PFSK-1 (cell line): Measurements from ENCODE around the gene SLC2A1.

Experiments used
- FOXP2 ChIP-seq: optimal IDR thresholded peaks from 2 replicates; pipeline ENCODE3; 2011; ENCODE audit warnings: borderline replicate concordance, control low read depth, inconsistent platforms; ENCODE audit not compliant: insufficient read depth; ENCODE audit errors: extremely low read length, extremely low read depth
- POLR2AphosphoS5 ChIP-seq: IDR thresholded peaks from 2 replicates; pipeline ENCODE4 v1.6.1; 2012; ENCODE audit warnings: low read depth, mild to moderate bottlenecking, control low read depth, low read length, moderate library complexity
- SIN3A ChIP-seq: IDR thresholded peaks from 2 replicates; pipeline ENCODE4 v1.6.1; 2012; ENCODE audit warnings: mild to moderate bottlenecking, low read length, moderate library complexity, borderline replicate concordance; ENCODE audit not compliant: insufficient read depth
- TAF1 ChIP-seq: IDR thresholded peaks from 2 replicates; pipeline ENCODE4 v1.6.1; 2012; ENCODE audit warnings: low read length, control low read depth, borderline replicate concordance; ENCODE audit not compliant: insufficient read depth
- TF ChIP-seq, protein P1 (sequence below), 2 experiments: IDR thresholded peaks; 2 replicates each; pipeline versions ENCODE4 v1.6.1 to v1.8.0; 2011 to 2012; ENCODE audit warnings: low read depth in 2 of 2, low read length in 2 of 2, control low read depth in 1 of 2, inconsistent platforms in 1 of 2, mild to moderate bottlenecking in 1 of 2, moderate library complexity in 1 of 2; ENCODE audit not compliant: insufficient read depth in 1 of 2

SLC2A1 gene

DNA sequence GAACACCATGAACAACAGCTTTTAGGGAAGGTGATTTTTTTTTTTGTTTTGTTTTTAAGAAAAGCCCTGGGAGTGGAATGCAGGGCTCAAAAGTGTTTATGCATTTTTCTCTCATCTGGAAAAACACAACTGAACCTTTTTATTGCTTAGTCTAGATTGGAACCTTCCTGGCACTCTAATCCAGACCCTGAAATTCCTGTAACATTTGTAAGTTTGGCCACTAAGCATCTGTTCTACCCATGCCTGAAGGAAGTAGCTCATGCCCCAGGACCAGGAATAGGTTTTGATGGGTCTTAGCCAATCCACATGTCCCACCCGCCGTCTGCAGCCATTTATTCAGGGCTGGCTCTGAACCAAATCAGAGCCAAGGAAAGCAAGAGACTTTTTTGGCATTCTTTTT is 39.7 kb upstream of the SLC2A1 start:
- no peak for TF ChIP-seq TAF1
- TF ChIP-seq, protein P1, sequence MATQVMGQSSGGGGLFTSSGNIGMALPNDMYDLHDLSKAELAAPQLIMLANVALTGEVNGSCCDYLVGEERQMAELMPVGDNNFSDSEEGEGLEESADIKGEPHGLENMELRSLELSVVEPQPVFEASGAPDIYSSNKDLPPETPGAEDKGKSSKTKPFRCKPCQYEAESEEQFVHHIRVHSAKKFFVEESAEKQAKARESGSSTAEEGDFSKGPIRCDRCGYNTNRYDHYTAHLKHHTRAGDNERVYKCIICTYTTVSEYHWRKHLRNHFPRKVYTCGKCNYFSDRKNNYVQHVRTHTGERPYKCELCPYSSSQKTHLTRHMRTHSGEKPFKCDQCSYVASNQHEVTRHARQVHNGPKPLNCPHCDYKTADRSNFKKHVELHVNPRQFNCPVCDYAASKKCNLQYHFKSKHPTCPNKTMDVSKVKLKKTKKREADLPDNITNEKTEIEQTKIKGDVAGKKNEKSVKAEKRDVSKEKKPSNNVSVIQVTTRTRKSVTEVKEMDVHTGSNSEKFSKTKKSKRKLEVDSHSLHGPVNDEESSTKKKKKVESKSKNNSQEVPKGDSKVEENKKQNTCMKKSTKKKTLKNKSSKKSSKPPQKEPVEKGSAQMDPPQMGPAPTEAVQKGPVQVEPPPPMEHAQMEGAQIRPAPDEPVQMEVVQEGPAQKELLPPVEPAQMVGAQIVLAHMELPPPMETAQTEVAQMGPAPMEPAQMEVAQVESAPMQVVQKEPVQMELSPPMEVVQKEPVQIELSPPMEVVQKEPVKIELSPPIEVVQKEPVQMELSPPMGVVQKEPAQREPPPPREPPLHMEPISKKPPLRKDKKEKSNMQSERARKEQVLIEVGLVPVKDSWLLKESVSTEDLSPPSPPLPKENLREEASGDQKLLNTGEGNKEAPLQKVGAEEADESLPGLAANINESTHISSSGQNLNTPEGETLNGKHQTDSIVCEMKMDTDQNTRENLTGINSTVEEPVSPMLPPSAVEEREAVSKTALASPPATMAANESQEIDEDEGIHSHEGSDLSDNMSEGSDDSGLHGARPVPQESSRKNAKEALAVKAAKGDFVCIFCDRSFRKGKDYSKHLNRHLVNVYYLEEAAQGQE (IDR thresholded peaks at IDR 0.05; ENCODE audit: insufficient read depth in 1 of 2, low read depth in 2 of 2, low read length in 2 of 2) = no peak
- TF ChIP-seq FOXP2 = no peak
- no peak for TF ChIP-seq POLR2AphosphoS5
- TF ChIP-seq SIN3A = no peak

DNA sequence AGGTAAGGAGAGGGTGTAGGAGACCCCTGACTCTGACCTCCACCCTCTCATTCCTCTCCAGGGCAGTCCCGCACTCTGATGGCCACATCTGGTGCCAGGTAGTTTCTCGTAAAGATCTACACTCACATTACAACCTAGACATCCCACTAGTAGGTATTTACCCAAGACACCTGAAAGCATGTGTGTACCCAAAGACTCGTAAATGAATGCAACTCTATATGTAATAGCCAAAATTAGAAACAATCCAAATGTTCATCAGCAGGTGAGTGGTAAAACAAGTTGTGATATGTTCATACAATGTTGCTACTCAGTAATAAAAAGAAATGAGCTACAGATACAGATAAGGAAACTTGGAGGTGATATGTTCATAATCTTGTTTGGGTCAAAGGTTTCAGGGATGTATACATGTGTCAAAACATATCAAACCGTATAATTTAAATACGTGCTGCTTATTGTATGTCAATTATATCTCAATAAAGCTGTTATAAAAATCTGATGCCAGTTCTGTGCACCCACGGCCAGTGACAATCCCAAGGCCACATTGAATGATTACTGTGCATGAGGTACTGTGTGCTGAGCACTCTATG is 37.8 kb upstream of the SLC2A1 start:
- no peak for TF ChIP-seq FOXP2
- TF ChIP-seq SIN3A = no peak
- TF ChIP-seq, protein P1 (IDR thresholded peaks at IDR 0.05; ENCODE audit: insufficient read depth in 1 of 2, low read depth in 2 of 2, low read length in 2 of 2) = no peak
- TF ChIP-seq TAF1 = no peak
- no peak for TF ChIP-seq POLR2AphosphoS5

DNA sequence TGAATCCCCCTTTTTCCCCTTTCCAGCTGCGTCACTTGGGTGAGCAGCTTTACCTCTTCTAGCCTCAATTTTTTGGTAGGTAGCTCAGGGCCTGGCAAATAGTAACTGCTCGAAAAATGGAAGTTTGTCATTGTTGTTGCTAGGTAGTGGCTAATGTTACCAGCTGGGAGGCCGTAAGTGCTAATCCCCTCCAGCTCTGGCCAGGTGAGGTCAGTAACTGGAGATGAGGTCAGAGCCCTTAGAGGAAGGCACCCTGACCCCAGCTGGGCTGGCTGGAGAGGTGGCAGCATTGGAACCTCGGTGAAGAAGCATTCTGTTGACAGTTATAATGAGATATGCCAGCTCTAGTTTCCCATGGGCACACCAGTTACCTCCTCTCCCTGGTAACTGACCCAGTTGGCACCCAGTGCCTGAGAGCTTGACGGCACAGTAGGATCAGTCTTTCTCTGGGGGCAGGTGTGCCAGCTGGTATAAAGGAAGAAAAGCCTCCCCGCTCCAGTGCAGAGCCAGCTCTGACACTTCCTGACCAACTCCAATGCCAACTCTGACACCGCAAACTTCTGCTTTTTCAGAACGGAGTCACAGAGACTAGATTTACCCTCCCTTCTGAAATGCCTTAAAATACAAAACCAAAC is 35.0 kb upstream of the SLC2A1 start:
- TF ChIP-seq, protein P1 (IDR thresholded peaks at IDR 0.05; ENCODE audit: insufficient read depth in 1 of 2, low read depth in 2 of 2, low read length in 2 of 2) = no peak
- no peak for TF ChIP-seq TAF1
- no peak for TF ChIP-seq SIN3A
- TF ChIP-seq FOXP2 = no peak
- no peak for TF ChIP-seq POLR2AphosphoS5

DNA sequence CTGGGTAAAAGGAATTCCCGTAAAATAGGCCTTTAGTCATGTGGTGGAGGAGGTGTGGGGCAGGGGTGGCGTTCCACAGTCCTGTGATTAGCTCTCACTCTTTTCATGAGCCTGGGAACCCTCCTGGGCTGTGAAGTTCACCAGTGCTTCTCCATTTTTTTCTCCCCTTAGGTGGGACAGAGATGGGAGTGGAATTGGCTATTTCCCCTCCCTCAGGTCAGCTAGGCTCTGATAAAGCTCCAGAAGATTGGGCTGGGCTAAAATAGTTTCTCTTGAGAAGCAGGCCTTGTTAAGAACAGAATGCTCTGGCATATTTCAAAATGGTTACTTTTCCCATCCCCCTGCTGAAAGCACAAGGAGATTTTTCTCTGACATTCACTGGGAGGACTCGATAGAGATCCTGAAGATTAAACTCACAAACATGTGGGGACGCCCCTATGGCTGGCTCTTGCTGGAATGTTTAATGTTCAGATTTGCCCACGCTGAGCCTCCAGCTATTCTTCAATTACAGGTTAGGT is 33.4 kb upstream of the SLC2A1 start:
- TF ChIP-seq FOXP2 (no peak), TAF1 (no peak), POLR2AphosphoS5 (no peak), SIN3A (no peak)
- TF ChIP-seq, protein P1 (IDR thresholded peaks at IDR 0.05; ENCODE audit: insufficient read depth in 1 of 2, low read depth in 2 of 2, low read length in 2 of 2) = no peak
